GM23248 (cell line): ENCODE measurements around the gene MYO1D. TPM values are rescaled to one million over a fixed set of nuclear protein-coding genes. Genes with fewer than 3 reads are reported as not detected.

Experiments used
- DNase-seq: peaks from one replicate; pipeline ENCODE4 v3.0.0-alpha.2; 2015
- H2AFZ ChIP-seq: fragments of 200-600 bp; sonication (generic); 2 replicates; pipeline ENCODE4 v1.6.1; 2016; ENCODE audit warnings: antibody characterized with exemption
- H3F3A ChIP-seq: fragments of 200-600 bp; sonication (generic); 2 replicates; pipeline ENCODE4 v1.6.1; 2016; ENCODE audit warnings: mild to moderate bottlenecking, antibody characterized with exemption, mixed run types; ENCODE audit not compliant: insufficient read depth
- H3K27ac ChIP-seq: fragments of 200-600 bp; sonication (generic); 2 replicates; pipeline ENCODE4 v1.5.1; 2016; ENCODE audit warnings: mild to moderate bottlenecking
- H3K27me3 ChIP-seq: fragments of 200-600 bp; sonication (generic); replicated peaks from 2 replicates; pipeline ENCODE4 v1.6.1; 2016; ENCODE audit warnings: mild to moderate bottlenecking; ENCODE audit not compliant: insufficient read depth
- H3K36me3 ChIP-seq: fragments of 200-600 bp; sonication (generic); 2 replicates; pipeline ENCODE4 v1.6.1; 2016; ENCODE audit warnings: low read depth, mild to moderate bottlenecking
- H3K4me1 ChIP-seq: fragments of 200-600 bp; sonication (generic); 2 replicates; pipeline ENCODE4 v1.6.1; 2016; ENCODE audit warnings: mild to moderate bottlenecking; ENCODE audit not compliant: insufficient read depth
- H3K4me2 ChIP-seq: fragments of 200-600 bp; sonication (generic); one replicate; pipeline ENCODE4 v1.6.1; 2016; ENCODE audit warnings: mild to moderate bottlenecking; ENCODE audit not compliant: unreplicated experiment
- H3K4me3 ChIP-seq: fragments of 200-600 bp; sonication (generic); 2 replicates; pipeline ENCODE4 v1.5.1; 2016; ENCODE audit warnings: mild to moderate bottlenecking
- H3K79me2 ChIP-seq: fragments of 200-600 bp; sonication (generic); 2 replicates; pipeline ENCODE4 v1.6.1; 2016; ENCODE audit warnings: mild to moderate bottlenecking; ENCODE audit not compliant: insufficient read depth
- H3K9ac ChIP-seq: fragments of 200-600 bp; sonication (generic); 2 replicates; pipeline ENCODE4 v1.6.1; 2016; ENCODE audit warnings: mild to moderate bottlenecking
- H3K9me2 ChIP-seq: fragments of 200-600 bp; sonication (generic); 2 replicates; pipeline ENCODE4 v1.6.1; 2016; ENCODE audit warnings: mixed run types, mild to moderate bottlenecking, moderate library complexity; ENCODE audit not compliant: insufficient read depth
- H3K9me3 ChIP-seq: fragments of 200-600 bp; sonication (generic); one replicate; pipeline ENCODE4 v1.6.1; 2017; ENCODE audit warnings: low read depth
- H4K20me1 ChIP-seq: fragments of 200-600 bp; sonication (generic); 2 replicates; pipeline ENCODE4 v1.6.0; 2016; ENCODE audit not compliant: insufficient read depth
- EZH2 ChIP-seq: fragments of 200-600 bp; sonication (generic); IDR thresholded peaks from 2 replicates; pipeline ENCODE4 v1.6.1; 2018; ENCODE audit warnings: antibody characterized with exemption, mild to moderate bottlenecking; ENCODE audit not compliant: insufficient read depth, poor library complexity, severe bottlenecking
- EZH2phosphoT487 ChIP-seq: fragments of 200-600 bp; sonication (generic); IDR thresholded peaks from 2 replicates; pipeline ENCODE4 v1.6.1; 2018; ENCODE audit warnings: antibody characterized with exemption, moderate library complexity, mild to moderate bottlenecking, low read depth; ENCODE audit not compliant: insufficient read depth
- WGBS, 2 experiments: methylation state at CpG; one replicate each; pipeline ENCODE4 v1.1.6; 2015 to 2017; ENCODE audit warnings: low lambda C conversion rate in 2 of 2, low coverage in 1 of 2; ENCODE audit errors: missing lambda C conversion rate in 2 of 2; 5-methylcytosine and 5-hydroxymethylcytosine counted together
- in situ Hi-C: fragments of 300-500 bp; cut with MboI; formaldehyde crosslinking; loops from 2 replicates; pipeline ENCODE4 v1.15.0; 2020
- polyA plus RNA-seq: library from polyadenylated mRNA; unstranded; fragments of >200 nt; fragmentation: Nextera tagmentation; extraction: Ambion mirVana; gene quantifications from 2 replicates; pipeline ENCODE4 v1.2.1, GENCODE V29; 2016
- total RNA-seq: library from RNA; depleted of rRNA; stranded (reverse); fragments of >200 nt; shearing (Covaris generic); gene quantifications from 2 replicates; pipeline ENCODE4 v1.2.3, GENCODE V29; 2014

The MYO1D gene
- total and polyA plus RNA-seq, 2 experiments from 2014 or later = 54.1 to 99.5 TPM

- Histone ChIP-seq H3K27ac (no peak overlapping the region), H3K79me2 (peaks cover 81% of the 10 kb centered on the region), H3K9ac (no peak overlapping the region), H4K20me1 (peaks cover 9% of the 10 kb centered on the region; the same call in 1 of the 2 replicates), H3K36me3 (peaks cover 45% of the 10 kb centered on the region), H2AFZ (no peak overlapping the region), H3K9me3 (no peaks in the 10 kb centered on the region), H3F3A (peaks cover 6% of the 10 kb centered on the region; the same call in 1 of the 2 replicates), H3K4me1 (no peaks in the 10 kb centered on the region), H3K9me2 (no peaks in the 10 kb centered on the region), H3K4me2 (no peak overlapping the region), H3K27me3 (no peaks in the 10 kb centered on the region), H3K4me3 (no peak overlapping the region)
- WGBS, 2 experiments = 95 to 98% methylated on average over 3 of the region's 3 CpGs
- TF ChIP-seq EZH2 (no peak), EZH2phosphoT487 (no peak)
- in situ Hi-C loops = no loop called here
- no peak for DNase-seq
Measured at GRCh38 chr17:32463304-32463703, 413.6 kb downstream of the MYO1D start.

GRCh38 chr17:32461853-32462617, 414.9 kb downstream of the MYO1D start:
- DNase-seq = peak; percentile 80
- Histone ChIP-seq H3K9me3 (no peaks in the 10 kb centered on the region), H3K4me3 (no peak overlapping the region), H3K4me2 (no peak overlapping the region), H3K9ac (no peak overlapping the region), H2AFZ (no peak overlapping the region), H3K9me2 (no peaks in the 10 kb centered on the region), H3K79me2 (peaks cover 82% of the 10 kb centered on the region), H3F3A (peaks cover 6% of the 10 kb centered on the region; the same call in 1 of the 2 replicates), H3K27ac (no peak overlapping the region), H3K4me1 (no peaks in the 10 kb centered on the region), H4K20me1 (peaks cover 4% of the 10 kb centered on the region; the same call in 1 of the 2 replicates), H3K36me3 (peaks cover 40% of the 10 kb centered on the region), H3K27me3 (no peaks in the 10 kb centered on the region)
- WGBS, 2 experiments = 41 to 44% methylated on average over 1 of the region's 1 CpG
- TF ChIP-seq EZH2phosphoT487 (no peak), EZH2 (no peak)
- in situ Hi-C loops = no loop called here

- no peak overlapping the region for H3K4me3 ChIP-seq
- no peak overlapping the region for H2AFZ ChIP-seq
- H3K9me2 ChIP-seq = no peaks in the 10 kb centered on the region
- H3F3A ChIP-seq = peaks cover 6% of the 10 kb centered on the region; the same call in 1 of the 2 replicates
- peaks cover 4% of the 10 kb centered on the region; the same call in 1 of the 2 replicates for H4K20me1 ChIP-seq
- in situ Hi-C loops = no loop called here
- no peak overlapping the region for H3K4me2 ChIP-seq
- H3K27ac ChIP-seq = no peak overlapping the region
- no peak overlapping the region for H3K9ac ChIP-seq
- peaks cover 83% of the 10 kb centered on the region for H3K79me2 ChIP-seq
- H3K27me3 ChIP-seq = no peaks in the 10 kb centered on the region
- H3K4me1 ChIP-seq = no peaks in the 10 kb centered on the region
- H3K36me3 ChIP-seq = peaks cover 36% of the 10 kb centered on the region
- no peak for TF ChIP-seq EZH2phosphoT487
- no peak for TF ChIP-seq EZH2
- 69 to 74% methylated on average over 4 of the region's 4 CpGs for WGBS, 2 experiments
- no peak for DNase-seq
- H3K9me3 ChIP-seq = no peaks in the 10 kb centered on the region
Measured at GRCh38 chr17:32461498-32461852, 415.4 kb downstream of the MYO1D start.

- Histone ChIP-seq H3K4me1 (no peaks in the 10 kb centered on the region), H2AFZ (no peak overlapping the region), H3K36me3 (peaks cover 39% of the 10 kb centered on the region), H3K9me2 (no peaks in the 10 kb centered on the region), H4K20me1 (peaks cover 4% of the 10 kb centered on the region; the same call in 1 of the 2 replicates), H3K4me2 (no peak overlapping the region), H3K79me2 (peaks cover 90% of the 10 kb centered on the region), H3K9me3 (no peaks in the 10 kb centered on the region), H3F3A (peaks cover 6% of the 10 kb centered on the region; the same call in 1 of the 2 replicates), H3K27me3 (no peaks in the 10 kb centered on the region), H3K4me3 (no peak overlapping the region), H3K9ac (no peak overlapping the region), H3K27ac (no peak overlapping the region)
- TF ChIP-seq EZH2 = no peak
- no peak for TF ChIP-seq EZH2phosphoT487
- no peak for DNase-seq
- WGBS, 2 experiments = 86% methylated on average over 4 of the region's 4 CpGs
- in situ Hi-C loops = no loop called here
Measured at GRCh38 chr17:32460054-32460453, 416.9 kb downstream of the MYO1D start.
